ENCODE results near the gene LRRC1. TPM values are rescaled to one million over a fixed set of nuclear protein-coding genes. Genes with fewer than 3 reads are reported as not detected.

The LRRC1 gene
- total RNA-seq, 2 experiments from 2014 or later: 3.2 TPM

- DNase-seq: no peak
- H3K27me3 Mint-ChIP-seq: no peaks in the 10 kb centered on the region
- POLR2A ChIA-PET: no interaction called here
- H3K4me1 Mint-ChIP-seq (ENCODE audit: low read depth): no peaks in the 10 kb centered on the region
- intact Hi-C loops (cut with micrococcal nuclease): no loop called here
- H3K4me3 Mint-ChIP-seq: no peak overlapping the region
- no peak overlapping the region for H3K27ac Mint-ChIP-seq
- CTCF ChIA-PET: no interaction called here
- H3K36me3 Mint-ChIP-seq: no peaks in the 10 kb centered on the region
- H3K9me3 Mint-ChIP-seq: no peaks in the 10 kb centered on the region
Observed at GRCh38 chr6:53928641-53929040, 133.8 kb downstream of the LRRC1 start.

- ChIA-PET POLR2A (no interaction called here), CTCF (no interaction called here)
- no peak overlapping the region for H3K4me3 Mint-ChIP-seq
- no peaks in the 10 kb centered on the region for H3K36me3 Mint-ChIP-seq
- H3K4me1 Mint-ChIP-seq (ENCODE audit: low read depth): no peaks in the 10 kb centered on the region
- H3K9me3 Mint-ChIP-seq: no peaks in the 10 kb centered on the region
- no peak overlapping the region for H3K27ac Mint-ChIP-seq
- H3K27me3 Mint-ChIP-seq: no peaks in the 10 kb centered on the region
- no peak for DNase-seq
- intact Hi-C loops (cut with micrococcal nuclease): no loop called here
Observed at GRCh38 chr6:53929041-53929820, 134.4 kb downstream of the LRRC1 start.

GRCh38 chr6:53929821-53930120, 135.0 kb downstream of the LRRC1 start:
- Mint-ChIP-seq H3K27me3 (no peaks in the 10 kb centered on the region), H3K9me3 (no peaks in the 10 kb centered on the region), H3K36me3 (no peaks in the 10 kb centered on the region), H3K4me3 (no peak overlapping the region), H3K27ac (no peak overlapping the region), H3K4me1 (ENCODE audit: low read depth) (no peaks in the 10 kb centered on the region)
- ChIA-PET POLR2A (no interaction called here), CTCF (no interaction called here)
- DNase-seq: no peak
- intact Hi-C loops (cut with micrococcal nuclease): no loop called here

- CTCF ChIA-PET: no interaction called here
- no peaks in the 10 kb centered on the region for H3K9me3 Mint-ChIP-seq
Observed at GRCh38 chr6:53930330-53930729, 135.5 kb downstream of the LRRC1 start.

GRCh38 chr6:53931086-53931485, 136.3 kb downstream of the LRRC1 start:
- H3K9me3 Mint-ChIP-seq: no peaks in the 10 kb centered on the region
- H3K4me3 Mint-ChIP-seq: no peak overlapping the region
- no peaks in the 10 kb centered on the region for H3K36me3 Mint-ChIP-seq
- no peak overlapping the region for H3K27ac Mint-ChIP-seq
- no peaks in the 10 kb centered on the region for H3K27me3 Mint-ChIP-seq
- intact Hi-C loops (cut with micrococcal nuclease): no loop called here
- CTCF ChIA-PET: no interaction called here
- H3K4me1 Mint-ChIP-seq (ENCODE audit: low read depth): no peaks in the 10 kb centered on the region
- POLR2A ChIA-PET: no interaction called here
- no peak for DNase-seq

More at GRCh38 chr6:53930330-53930729, 135.5 kb downstream of the LRRC1 start:
- POLR2A ChIA-PET: no interaction called here
- Mint-ChIP-seq H3K27me3 (no peaks in the 10 kb centered on the region), H3K27ac (no peak overlapping the region), H3K4me1 (ENCODE audit: low read depth) (no peaks in the 10 kb centered on the region), H3K36me3 (no peaks in the 10 kb centered on the region), H3K4me3 (no peak overlapping the region)
- no peak for DNase-seq
- intact Hi-C loops (cut with micrococcal nuclease): no loop called here

- intact Hi-C loops (cut with micrococcal nuclease): no loop called here
- no peak overlapping the region for H3K4me3 Mint-ChIP-seq
- H3K27me3 Mint-ChIP-seq: peaks cover 2% of the 10 kb centered on the region
- no peak overlapping the region for H3K27ac Mint-ChIP-seq
- POLR2A ChIA-PET: no interaction called here
- no peak for DNase-seq
- CTCF ChIA-PET: no interaction called here
- peaks cover 2% of the 10 kb centered on the region for H3K4me1 Mint-ChIP-seq (ENCODE audit: low read depth)
- H3K36me3 Mint-ChIP-seq: no peaks in the 10 kb centered on the region
- no peaks in the 10 kb centered on the region for H3K9me3 Mint-ChIP-seq
Observed at GRCh38 chr6:53932516-53932915, 137.7 kb downstream of the LRRC1 start.

- H3K36me3 Mint-ChIP-seq: no peaks in the 10 kb centered on the region
- peaks cover 12% of the 10 kb centered on the region for H3K4me1 Mint-ChIP-seq (ENCODE audit: low read depth)
- intact Hi-C loops (cut with micrococcal nuclease): no loop called here
- H3K4me3 Mint-ChIP-seq: no peak overlapping the region
- ChIA-PET POLR2A (no interaction called here), CTCF (no interaction called here)
- no peak overlapping the region for H3K27ac Mint-ChIP-seq
- H3K27me3 Mint-ChIP-seq: peaks cover 2% of the 10 kb centered on the region
- H3K9me3 Mint-ChIP-seq: no peaks in the 10 kb centered on the region
- no peak for DNase-seq
Observed at GRCh38 chr6:53934023-53934422, 139.2 kb downstream of the LRRC1 start.

- ChIA-PET POLR2A (no interaction called here), CTCF (no interaction called here)
- H3K4me3 Mint-ChIP-seq: no peak overlapping the region
- H3K9me3 Mint-ChIP-seq: no peaks in the 10 kb centered on the region
- H3K4me1 Mint-ChIP-seq (ENCODE audit: low read depth): peaks cover 12% of the 10 kb centered on the region
- H3K27ac Mint-ChIP-seq: no peak overlapping the region
- intact Hi-C loops (cut with micrococcal nuclease): no loop called here
- H3K27me3 Mint-ChIP-seq: peaks cover 7% of the 10 kb centered on the region
- H3K36me3 Mint-ChIP-seq: no peaks in the 10 kb centered on the region
- no peak for DNase-seq
Observed at GRCh38 chr6:53937461-53937860, 142.7 kb downstream of the LRRC1 start.

GRCh38 chr6:53938810-53939209, 144.0 kb downstream of the LRRC1 start:
- no peak for DNase-seq
- Mint-ChIP-seq H3K27ac (no peak overlapping the region), H3K9me3 (no peaks in the 10 kb centered on the region), H3K4me1 (ENCODE audit: low read depth) (peaks cover 12% of the 10 kb centered on the region), H3K27me3 (peaks cover 7% of the 10 kb centered on the region), H3K4me3 (no peak overlapping the region), H3K36me3 (no peaks in the 10 kb centered on the region)
- intact Hi-C loops (cut with micrococcal nuclease): no loop called here
- CTCF ChIA-PET: no interaction called here
- POLR2A ChIA-PET: no interaction called here

- Mint-ChIP-seq H3K9me3 (no peaks in the 10 kb centered on the region), H3K27ac (no peak overlapping the region), H3K4me1 (ENCODE audit: low read depth) (peaks cover 12% of the 10 kb centered on the region), H3K36me3 (no peaks in the 10 kb centered on the region), H3K4me3 (no peak overlapping the region), H3K27me3 (peaks cover 7% of the 10 kb centered on the region)
- ChIA-PET CTCF (no interaction called here), POLR2A (no interaction called here)
- DNase-seq: no peak
- intact Hi-C loops (cut with micrococcal nuclease): no loop called here
Observed at GRCh38 chr6:53939830-53940229, 145.0 kb downstream of the LRRC1 start.

GRCh38 chr6:53943395-53943794, 148.6 kb downstream of the LRRC1 start:
- intact Hi-C loops (cut with micrococcal nuclease): no loop called here
- no peak overlapping the region for H3K4me3 Mint-ChIP-seq
- CTCF ChIA-PET: no interaction called here

GRCh38 chr6:53944091-53944490, 149.3 kb downstream of the LRRC1 start:
- POLR2A ChIA-PET: no interaction called here
- Mint-ChIP-seq H3K4me3 (no peak overlapping the region), H3K27ac (no peak overlapping the region), H3K27me3 (peaks cover 6% of the 10 kb centered on the region), H3K9me3 (no peaks in the 10 kb centered on the region), H3K4me1 (ENCODE audit: low read depth) (no peaks in the 10 kb centered on the region), H3K36me3 (no peaks in the 10 kb centered on the region)
- CTCF ChIA-PET: no interaction called here
- DNase-seq: no peak
- intact Hi-C loops (cut with micrococcal nuclease): no loop called here

More at GRCh38 chr6:53943395-53943794, 148.6 kb downstream of the LRRC1 start:
- no peak for DNase-seq
- peaks cover 4% of the 10 kb centered on the region for H3K4me1 Mint-ChIP-seq (ENCODE audit: low read depth)
- no peaks in the 10 kb centered on the region for H3K9me3 Mint-ChIP-seq
- POLR2A ChIA-PET: no interaction called here
- no peak overlapping the region for H3K27ac Mint-ChIP-seq
- no peaks in the 10 kb centered on the region for H3K36me3 Mint-ChIP-seq
- H3K27me3 Mint-ChIP-seq: peaks cover 6% of the 10 kb centered on the region

GRCh38 chr6:53944543-53944942, 149.7 kb downstream of the LRRC1 start:
- Mint-ChIP-seq H3K27ac (no peak overlapping the region), H3K4me3 (no peak overlapping the region), H3K9me3 (no peaks in the 10 kb centered on the region), H3K36me3 (no peaks in the 10 kb centered on the region), H3K4me1 (ENCODE audit: low read depth) (no peaks in the 10 kb centered on the region), H3K27me3 (peaks cover 6% of the 10 kb centered on the region)
- intact Hi-C loops (cut with micrococcal nuclease): no loop called here
- ChIA-PET CTCF (no interaction called here), POLR2A (no interaction called here)
- no peak for DNase-seq
